ENCODE measurements around the gene FAM117A. TPM values are rescaled to one million over a fixed set of nuclear protein-coding genes. Genes with fewer than 3 reads are reported as not detected.

The FAM117A gene
- total and polyA plus RNA-seq, 3 experiments from 2014 or later, result 21.8 to 85.0 (median 24.8) TPM

DNA sequence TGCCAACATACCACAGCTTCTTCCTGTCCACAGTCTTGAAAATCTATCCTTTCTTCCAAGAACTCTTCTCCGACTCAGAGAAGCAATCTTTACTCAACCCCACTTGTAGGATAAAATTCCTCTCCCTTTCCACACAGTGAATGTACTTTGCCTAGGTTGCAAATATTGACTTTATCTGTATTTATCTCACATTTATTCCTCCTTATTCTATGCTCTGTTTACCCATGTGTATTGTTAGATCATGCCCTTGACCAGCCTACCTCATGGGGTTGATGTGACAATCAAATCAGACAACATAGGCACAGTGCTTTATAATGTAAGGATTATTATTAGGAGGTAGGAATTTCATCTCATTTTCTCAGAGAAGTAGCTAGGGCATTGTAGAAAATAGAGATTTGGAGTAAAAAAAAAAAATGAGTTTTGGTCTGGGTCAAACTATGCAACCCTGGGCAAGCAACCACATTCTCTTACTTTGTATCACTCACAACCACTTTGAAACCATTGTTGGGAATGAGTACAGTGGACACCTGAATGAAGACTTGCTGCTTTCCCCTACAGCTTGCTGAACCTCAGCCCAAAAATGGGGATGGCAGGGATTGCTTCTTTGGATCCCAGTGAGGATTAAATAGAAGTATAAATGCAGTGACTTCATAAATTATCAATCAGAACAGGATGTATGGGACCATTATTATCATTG is 47.1 kb downstream of the FAM117A start:
- peaks cover 61% of the 10 kb centered on the region for H3K36me3 ChIP-seq (ENCODE audit: insufficient read depth, low read length)
- peaks cover 47% of the 10 kb centered on the region for H3K4me1 ChIP-seq (ENCODE audit: insufficient read depth, low read length)
- DNase-seq, result no peak
- Mint-ChIP-seq H3K36me3 (peaks cover 21 to 92% (median 29%) of the 10 kb centered on the region in 3 donors), H3K4me3 (peak overlapping the region; percentile 4 to 75 (median 57)), H3K4me1 (peaks cover 48 to 58% (median 51%) of the 10 kb centered on the region in 3 donors), H3K9me3 (no peaks in the 10 kb centered on the region), H3K27ac (peak overlapping the region; percentile 92 to 99 (median 99)), H3K27me3 (no peaks in the 10 kb centered on the region)
- POLR2A ChIA-PET, result interaction anchor here (0.6 to 2.7 kb wide), 7 partner anchors 10 to 395 kb away, joined by 3 to 27 read pairs (median 4); partner anchors contain the start of genes FAM117A, KAT7, SLC35B1 and SPOP
- H3K27me3 ChIP-seq (ENCODE audit: insufficient read depth, low read length, poor library complexity, severe bottlenecking), result no peaks in the 10 kb centered on the region
- CTCF ChIA-PET, result interaction anchor here (1.4 to 3.2 kb wide), 7 partner anchors 9 to 280 kb away, joined by 3 to 22 read pairs (median 13); no protein-coding TSS in a partner anchor
- peak overlapping the region; percentile 86 for H3K27ac ChIP-seq (ENCODE audit: low read depth, low read length)
- no peak overlapping the region for H3K4me3 ChIP-seq (ENCODE audit: low read length)
- H3K9me3 ChIP-seq (ENCODE audit: low read length), result no peaks in the 10 kb centered on the region

DNA sequence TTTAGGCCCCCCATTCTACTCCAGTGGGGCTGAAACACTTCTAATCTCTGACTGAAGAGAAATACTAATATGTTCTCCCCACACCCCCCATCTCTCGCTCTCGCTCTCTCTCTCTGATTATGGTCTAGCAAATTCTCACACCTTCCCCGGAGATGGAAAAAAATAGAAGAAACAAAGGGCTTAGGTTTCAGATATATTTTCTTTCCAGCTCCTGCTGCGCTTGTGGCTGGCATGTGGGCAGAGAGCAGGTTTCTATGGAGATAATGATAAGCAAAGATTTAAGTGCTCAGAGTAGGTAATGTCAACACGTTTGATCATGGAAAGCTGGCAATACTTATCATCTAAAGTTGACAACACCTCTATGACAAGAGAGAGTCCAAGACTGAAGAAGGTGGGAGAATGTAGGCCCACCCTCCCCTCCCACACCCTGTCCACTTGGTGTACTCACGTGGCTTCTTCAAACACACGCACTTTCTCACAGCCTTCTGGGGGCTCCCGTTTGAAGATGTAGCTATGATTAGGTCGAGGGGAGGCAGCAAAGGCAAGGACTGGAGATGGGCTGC is 48.1 kb downstream of the FAM117A start:
- Mint-ChIP-seq H3K27ac (peak overlapping the region; percentile 92 to 99 (median 99)), H3K4me3 (peak overlapping the region; percentile 25 to 82 (median 71)), H3K36me3 (peaks cover 19 to 92% (median 29%) of the 10 kb centered on the region in 3 donors), H3K9me3 (no peaks in the 10 kb centered on the region), H3K4me1 (peaks cover 46 to 56% (median 48%) of the 10 kb centered on the region in 3 donors), H3K27me3 (no peaks in the 10 kb centered on the region)
- no peaks in the 10 kb centered on the region for H3K9me3 ChIP-seq (ENCODE audit: low read length)
- ChIA-PET CTCF (interaction anchor here (0.7 to 3.2 kb wide), 20 partner anchors 10 to 281 kb away, joined by 3 to 22 read pairs (median 5); partner anchors contain the start of genes FAM117A and KAT7), POLR2A (interaction anchor here (0.5 to 2.7 kb wide), 11 partner anchors 9 to 1667 kb away, joined by 3 to 27 read pairs (median 5); partner anchors contain the start of genes FAM117A, KAT7, SLC35B1 and SPOP)
- peaks cover 47% of the 10 kb centered on the region for H3K4me1 ChIP-seq (ENCODE audit: insufficient read depth, low read length)
- H3K27me3 ChIP-seq (ENCODE audit: insufficient read depth, low read length, poor library complexity, severe bottlenecking), result no peaks in the 10 kb centered on the region
- DNase-seq, result peak; percentile 32 to 88 (median 62)
- peak overlapping the region; percentile 86 for H3K27ac ChIP-seq (ENCODE audit: low read depth, low read length)
- H3K4me3 ChIP-seq (ENCODE audit: low read length), result no peak overlapping the region
- H3K36me3 ChIP-seq (ENCODE audit: insufficient read depth, low read length), result peaks cover 59% of the 10 kb centered on the region

DNA sequence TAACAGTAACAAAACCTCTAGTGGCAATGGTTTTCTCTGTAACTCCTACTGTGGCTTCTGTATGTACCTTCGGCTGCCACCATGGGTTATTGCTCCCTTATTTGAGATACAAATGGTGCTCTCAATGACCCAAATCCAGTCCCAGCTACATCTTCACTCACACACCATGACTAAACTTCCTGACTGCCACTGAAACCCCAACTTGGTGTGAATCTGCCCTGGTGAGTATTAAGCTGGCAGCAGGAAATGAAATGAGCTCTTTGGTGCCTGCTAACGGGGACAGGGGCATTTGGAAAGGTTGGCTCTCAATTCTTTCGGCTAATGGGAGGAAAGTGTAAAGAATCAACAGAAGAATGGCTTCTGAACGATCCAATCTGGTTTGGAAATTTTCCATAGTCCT is 48.7 kb downstream of the FAM117A start:
- no peaks in the 10 kb centered on the region for H3K9me3 ChIP-seq (ENCODE audit: low read length)
- ChIA-PET POLR2A (interaction anchor here (1.0 to 2.7 kb wide), 8 partner anchors 22 to 73 kb away, joined by 3 to 27 read pairs (median 6); partner anchors contain the start of genes FAM117A, KAT7 and SPOP), CTCF (interaction anchor here (0.7 to 3.2 kb wide), 20 partner anchors 9 to 281 kb away, joined by 3 to 22 read pairs (median 5); partner anchors contain the start of genes FAM117A and KAT7)
- peak overlapping the region; percentile 86 for H3K27ac ChIP-seq (ENCODE audit: low read depth, low read length)
- H3K27me3 Mint-ChIP-seq, result no peaks in the 10 kb centered on the region
- H3K9me3 Mint-ChIP-seq, result no peaks in the 10 kb centered on the region
- H3K36me3 Mint-ChIP-seq, result peaks cover 19 to 92% (median 32%) of the 10 kb centered on the region in 3 donors
- no peaks in the 10 kb centered on the region for H3K27me3 ChIP-seq (ENCODE audit: insufficient read depth, low read length, poor library complexity, severe bottlenecking)
- H3K4me1 Mint-ChIP-seq, result peaks cover 48 to 56% (median 49%) of the 10 kb centered on the region in 3 donors
- H3K36me3 ChIP-seq (ENCODE audit: insufficient read depth, low read length), result peaks cover 55% of the 10 kb centered on the region
- peak in 4 of 5 donors; percentile 36 to 73 (median 56) for DNase-seq
- no peak overlapping the region for H3K4me3 ChIP-seq (ENCODE audit: low read length)
- peak overlapping the region; percentile 92 to 99 (median 99) for H3K27ac Mint-ChIP-seq
- peak overlapping the region; percentile 25 to 82 (median 71) for H3K4me3 Mint-ChIP-seq
- H3K4me1 ChIP-seq (ENCODE audit: insufficient read depth, low read length), result peaks cover 47% of the 10 kb centered on the region

DNA sequence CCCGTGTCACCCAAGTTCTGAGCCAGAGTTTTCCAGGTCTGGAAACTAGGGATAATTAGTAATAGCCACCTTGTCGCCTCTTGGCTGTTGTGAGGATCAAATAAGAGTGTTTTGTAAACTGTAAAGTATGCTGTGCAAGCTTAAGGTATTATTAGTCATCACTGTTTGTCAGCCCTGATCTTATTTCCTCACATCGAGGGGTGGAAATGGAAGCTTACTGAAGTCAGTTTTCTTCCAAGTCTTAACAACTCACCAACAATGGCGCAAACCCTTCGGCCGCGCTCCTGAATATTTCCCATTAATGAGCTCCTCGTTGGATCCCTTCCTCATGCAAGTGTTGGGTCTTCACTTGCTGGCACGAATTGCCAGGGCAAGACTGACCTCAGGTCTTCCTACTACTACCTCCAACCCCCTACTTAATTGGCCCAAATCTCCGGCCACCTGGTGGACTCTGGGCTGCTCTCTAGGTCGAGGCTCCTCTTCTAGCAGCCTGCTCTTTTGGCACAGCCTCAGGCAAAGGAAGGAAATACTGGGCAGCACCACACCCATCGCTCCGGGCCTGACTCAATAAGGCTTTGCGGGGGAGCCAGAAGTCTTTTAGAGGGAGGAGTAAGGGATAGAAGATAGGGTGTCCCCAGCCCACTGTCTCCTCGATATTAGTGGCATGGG is 55.3 kb downstream of the FAM117A start:
- H3K4me3 ChIP-seq (ENCODE audit: low read length), result no peak overlapping the region
- H3K9me3 ChIP-seq (ENCODE audit: low read length), result no peaks in the 10 kb centered on the region
- Mint-ChIP-seq H3K27ac (peak overlapping the region; percentile 88 to 99 (median 98)), H3K4me1 (peaks cover 43 to 60% (median 56%) of the 10 kb centered on the region in 3 donors), H3K36me3 (peaks cover 4 to 82% (median 14%) of the 10 kb centered on the region in 3 donors), H3K27me3 (peaks cover 0 to 2% of the 10 kb centered on the region in 2 donors), H3K9me3 (no peaks in the 10 kb centered on the region), H3K4me3 (peak overlapping the region; percentile 83 to 95 (median 92))
- peaks cover 29% of the 10 kb centered on the region for H3K4me1 ChIP-seq (ENCODE audit: insufficient read depth, low read length)
- H3K27me3 ChIP-seq (ENCODE audit: insufficient read depth, low read length, poor library complexity, severe bottlenecking), result no peaks in the 10 kb centered on the region
- peak overlapping the region; percentile 96 for H3K27ac ChIP-seq (ENCODE audit: low read depth, low read length)
- DNase-seq, result peak in 1 of 5 donors; percentile 3
- POLR2A ChIA-PET, result interaction anchor here (0.6 to 2.8 kb wide), 12 partner anchors 12 to 142 kb away, joined by 3 to 36 read pairs (median 6); partner anchors contain the start of genes FAM117A and KAT7
- H3K36me3 ChIP-seq (ENCODE audit: insufficient read depth, low read length), result peaks cover 38% of the 10 kb centered on the region
- CTCF ChIA-PET, result interaction anchor here (0.8 to 3.0 kb wide), 33 partner anchors 9 to 386 kb away, joined by 3 to 37 read pairs (median 5); partner anchors contain the start of genes FAM117A, KAT7 and SPOP

DNA sequence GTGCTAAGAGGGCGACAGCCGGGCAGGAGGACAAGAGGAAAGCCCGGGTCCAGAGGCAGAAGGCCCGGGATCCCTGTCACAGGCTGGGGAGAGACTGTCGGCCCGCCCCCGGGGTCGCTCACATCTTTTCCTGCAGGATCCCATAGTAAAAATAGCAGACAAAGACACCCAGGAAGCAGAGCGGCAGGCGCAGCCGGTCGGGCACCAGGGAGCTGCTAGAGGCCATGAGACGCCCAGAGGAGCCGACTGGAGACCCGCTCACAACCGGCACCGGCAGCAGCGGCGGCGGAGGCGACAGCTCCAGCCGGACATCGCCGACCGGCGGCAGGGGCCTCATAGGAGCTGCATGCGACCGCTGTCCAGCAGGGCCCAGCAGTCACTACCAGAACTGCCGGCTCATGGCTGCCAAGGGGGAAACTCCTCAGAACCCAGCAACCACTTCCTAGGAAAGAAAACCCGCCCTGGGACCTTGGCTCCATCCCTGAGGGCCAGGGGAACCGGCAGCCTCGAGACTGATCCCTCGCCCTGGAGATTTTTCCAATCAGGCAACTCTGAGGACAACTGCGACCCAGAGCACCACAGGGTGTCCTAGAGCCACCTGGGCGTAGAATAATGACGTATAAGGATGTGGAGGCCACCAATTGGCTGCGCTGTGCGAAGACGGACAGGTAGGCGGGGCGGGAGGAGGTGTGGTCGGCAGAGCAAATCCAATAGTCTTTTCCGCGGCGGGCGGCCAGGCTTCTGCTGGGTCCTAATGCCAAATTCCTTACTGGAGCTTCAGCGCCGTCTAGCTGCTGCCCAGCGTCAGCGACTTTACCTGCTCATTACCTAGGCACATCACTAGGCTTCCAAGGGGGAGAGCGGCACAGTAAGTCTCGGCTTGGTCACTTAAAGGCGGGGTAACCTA is 56.1 kb downstream of the FAM117A start, which contains the start of gene SLC35B1:
TSS of gene SLC35B1 (minus strand) at position 357 of the 907 bp plus-strand sequence. CDS start at position 226, 131 bp downstream.
- DNase-seq, result peak; percentile 97 to 99 (median 98)
- H3K36me3 ChIP-seq (ENCODE audit: insufficient read depth, low read length), result peaks cover 44% of the 10 kb centered on the region
- Mint-ChIP-seq H3K36me3 (peaks cover 4 to 85% (median 16%) of the 10 kb centered on the region in 3 donors), H3K27me3 (peaks cover 0 to 2% of the 10 kb centered on the region in 2 donors), H3K9me3 (no peaks in the 10 kb centered on the region), H3K4me1 (peaks cover 42 to 58% (median 54%) of the 10 kb centered on the region in 3 donors), H3K4me3 (peak within 1 kb of the TSS; percentile 83 to 95 (median 92)), H3K27ac (peak within 1 kb of the TSS; percentile 88 to 99 (median 98))
- H3K4me3 ChIP-seq (ENCODE audit: low read length), result peak within 1 kb of the TSS; percentile 86
- H3K27ac ChIP-seq (ENCODE audit: low read depth, low read length), result peak within 1 kb of the TSS; percentile 96
- no peaks in the 10 kb centered on the region for H3K27me3 ChIP-seq (ENCODE audit: insufficient read depth, low read length, poor library complexity, severe bottlenecking)
- peaks cover 26% of the 10 kb centered on the region for H3K4me1 ChIP-seq (ENCODE audit: insufficient read depth, low read length)
- H3K9me3 ChIP-seq (ENCODE audit: low read length), result no peaks in the 10 kb centered on the region
- ChIA-PET CTCF (interaction anchor here (0.7 to 3.0 kb wide), 34 partner anchors 8 to 386 kb away, joined by 3 to 37 read pairs (median 4); partner anchors contain the start of genes FAM117A, KAT7 and SPOP), POLR2A (interaction anchor here (0.6 to 2.8 kb wide), 14 partner anchors 8 to 386 kb away, joined by 3 to 36 read pairs (median 5); partner anchors contain the start of genes FAM117A and KAT7)

DNA sequence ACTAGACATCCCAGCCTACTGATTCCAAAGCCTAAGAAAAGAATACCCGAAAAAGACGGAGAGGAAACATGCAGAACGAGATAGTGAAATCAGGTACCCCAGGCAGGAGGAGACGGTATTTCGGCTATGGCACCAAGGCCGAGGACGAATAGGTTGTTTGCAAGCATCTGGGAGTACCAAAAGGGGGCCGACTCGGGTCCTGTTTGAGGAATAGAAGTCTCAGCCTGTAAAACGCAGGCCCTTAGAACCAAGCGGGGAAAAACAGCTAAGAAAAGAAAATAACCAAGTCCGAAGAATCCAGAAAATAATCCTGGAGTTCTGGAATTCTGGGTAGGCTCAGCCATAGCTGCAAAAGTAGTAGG is 56.7 kb downstream of the FAM117A start:
- peak; percentile 12 to 54 (median 26) for DNase-seq
- Histone ChIP-seq H3K27ac (ENCODE audit: low read depth, low read length) (peak overlapping the region; percentile 96), H3K27me3 (ENCODE audit: insufficient read depth, low read length, poor library complexity, severe bottlenecking) (no peaks in the 10 kb centered on the region), H3K4me1 (ENCODE audit: insufficient read depth, low read length) (peaks cover 26% of the 10 kb centered on the region), H3K36me3 (ENCODE audit: insufficient read depth, low read length) (peaks cover 44% of the 10 kb centered on the region), H3K9me3 (ENCODE audit: low read length) (no peaks in the 10 kb centered on the region), H3K4me3 (ENCODE audit: low read length) (peak overlapping the region; percentile 86)
- Mint-ChIP-seq H3K27ac (peak overlapping the region; percentile 88 to 99 (median 98)), H3K4me1 (peaks cover 44 to 56% (median 54%) of the 10 kb centered on the region in 3 donors), H3K36me3 (peaks cover 4 to 85% (median 16%) of the 10 kb centered on the region in 3 donors), H3K27me3 (peaks cover 0 to 2% of the 10 kb centered on the region in 2 donors), H3K4me3 (peak overlapping the region; percentile 83 to 95 (median 92)), H3K9me3 (no peaks in the 10 kb centered on the region)
- POLR2A ChIA-PET, result interaction anchor here (1.0 to 2.8 kb wide), 5 partner anchors 9 to 81 kb away, joined by 3 to 36 read pairs (median 17); partner anchors contain the start of genes FAM117A and KAT7
- CTCF ChIA-PET, result interaction anchor here (0.7 to 5.6 kb wide), 17 partner anchors 11 to 291 kb away, joined by 3 to 38 read pairs (median 8); partner anchors contain the start of genes FAM117A, KAT7 and SPOP

Data from CD8-positive, alpha-beta memory T cell (primary cell).